NCI-H526 treated with DMSO at 0.1 percent for 48 hours (cell line): ENCODE measurements around the gene BACE2.
A peak's percentile ranks its signal among the peaks of the same experiment; 100 is the strongest.
"Not testable (repeated sequence)": the region's sequence is repeated elsewhere in the genome, so short reads cannot be mapped to it uniquely, and the experiment has no call there.

Source experiments
- DNase-seq: peaks from one replicate; lab custom pipeline; 2025; lab: John Stamatoyannopoulos, UW

The BACE2 gene

GRCh38 chr21:41215856-41216408 lies 48.0 kb downstream of the BACE2 start:
- DNase-seq, result no peak

- DNase-seq, result no peak
Observed at GRCh38 chr21:41216486-41216885, 48.5 kb downstream of the BACE2 start.

GRCh38 chr21:41217671-41218385 lies 49.9 kb downstream of the BACE2 start:
- DNase-seq, result no peak

DNA sequence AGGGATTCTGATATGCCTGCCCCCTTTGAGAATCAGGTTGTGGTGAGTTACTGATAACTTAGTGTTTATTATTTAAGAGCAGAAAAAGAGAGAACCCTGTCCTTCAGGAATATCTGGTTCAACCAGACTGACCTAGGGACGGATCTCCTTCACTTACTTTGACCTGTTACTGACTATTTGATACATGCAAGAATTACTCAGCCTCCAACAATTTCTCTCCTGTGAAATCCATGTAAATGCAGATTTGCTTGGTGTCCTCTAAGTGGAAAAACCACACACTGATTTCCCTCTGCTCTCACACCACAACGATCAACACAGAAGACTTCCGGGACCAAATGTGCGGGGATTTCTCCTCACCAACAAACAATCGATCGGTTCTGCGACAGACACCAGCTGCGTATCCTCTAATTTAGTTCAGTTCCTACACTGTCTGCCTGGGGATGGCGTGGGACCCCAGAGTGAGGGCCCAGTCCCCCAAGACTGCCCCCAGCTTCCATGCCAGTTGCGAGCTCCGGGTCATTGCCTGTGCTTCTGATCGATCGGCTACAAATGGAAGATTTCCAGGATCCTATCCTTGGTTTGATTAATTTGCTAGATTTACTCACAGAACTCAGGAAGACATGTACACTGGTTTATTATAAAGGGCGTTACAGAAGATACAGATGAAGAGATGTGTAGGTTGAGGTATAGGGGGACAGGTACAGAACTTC lies 51.7 kb downstream of the BACE2 start:
- DNase-seq, result peak; percentile 12

DNA sequence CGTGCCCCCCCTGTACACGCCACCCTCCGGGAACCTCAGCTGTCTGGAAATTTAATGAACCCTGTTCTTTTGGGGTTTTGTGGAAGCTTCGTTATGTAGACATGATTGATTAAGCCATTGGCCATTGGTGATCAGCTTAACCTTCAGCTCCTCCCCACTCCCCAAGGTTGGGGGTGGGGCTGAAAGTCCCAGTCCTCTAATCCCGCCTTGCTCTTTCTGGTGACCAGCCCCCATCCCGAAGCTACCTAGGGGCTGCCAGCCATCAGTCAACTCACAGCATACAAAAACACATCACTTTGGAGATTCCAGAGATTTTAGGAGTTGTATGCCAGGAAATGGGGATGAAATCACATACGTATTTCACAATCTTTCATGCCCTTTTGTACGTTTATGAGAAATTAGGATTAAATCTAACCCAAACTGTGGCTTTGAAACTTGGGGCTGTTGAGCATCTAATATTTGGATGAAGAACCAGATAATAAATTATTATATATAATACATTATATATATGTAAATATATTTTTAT lies 52.3 kb downstream of the BACE2 start:
- no peak for DNase-seq

GRCh38 chr21:41222247-41223068 lies 54.5 kb downstream of the BACE2 start:
- DNase-seq, result no peak

- peak; percentile 87 for DNase-seq
Observed at GRCh38 chr21:41226853-41227252, 58.9 kb downstream of the BACE2 start.

- no peak for DNase-seq
Observed at GRCh38 chr21:41227357-41228005, 59.5 kb downstream of the BACE2 start.

- no peak for DNase-seq
Observed at GRCh38 chr21:41228006-41228370, 60.0 kb downstream of the BACE2 start.

DNA sequence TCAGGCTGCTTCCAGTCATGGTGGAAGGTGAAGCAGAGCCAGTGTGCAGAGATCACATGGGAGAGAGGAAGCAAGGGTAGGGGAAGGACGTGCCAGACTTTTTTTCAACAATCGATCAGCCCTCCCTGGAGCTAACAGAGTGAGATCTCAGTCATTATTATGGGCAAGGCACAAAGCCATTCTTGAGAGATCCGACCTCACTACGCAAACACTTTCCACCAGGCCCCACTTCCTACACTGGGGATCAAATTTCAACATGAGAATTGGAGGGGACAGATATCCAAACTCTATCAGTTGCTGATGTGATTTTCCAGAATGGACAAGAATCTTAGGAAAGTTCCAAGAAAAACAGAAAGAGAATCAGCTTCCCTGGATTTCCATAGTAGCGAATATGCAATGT lies 60.5 kb downstream of the BACE2 start:
- no peak for DNase-seq

- no peak for DNase-seq
Observed at GRCh38 chr21:41228958-41229357, 61.0 kb downstream of the BACE2 start.

DNA sequence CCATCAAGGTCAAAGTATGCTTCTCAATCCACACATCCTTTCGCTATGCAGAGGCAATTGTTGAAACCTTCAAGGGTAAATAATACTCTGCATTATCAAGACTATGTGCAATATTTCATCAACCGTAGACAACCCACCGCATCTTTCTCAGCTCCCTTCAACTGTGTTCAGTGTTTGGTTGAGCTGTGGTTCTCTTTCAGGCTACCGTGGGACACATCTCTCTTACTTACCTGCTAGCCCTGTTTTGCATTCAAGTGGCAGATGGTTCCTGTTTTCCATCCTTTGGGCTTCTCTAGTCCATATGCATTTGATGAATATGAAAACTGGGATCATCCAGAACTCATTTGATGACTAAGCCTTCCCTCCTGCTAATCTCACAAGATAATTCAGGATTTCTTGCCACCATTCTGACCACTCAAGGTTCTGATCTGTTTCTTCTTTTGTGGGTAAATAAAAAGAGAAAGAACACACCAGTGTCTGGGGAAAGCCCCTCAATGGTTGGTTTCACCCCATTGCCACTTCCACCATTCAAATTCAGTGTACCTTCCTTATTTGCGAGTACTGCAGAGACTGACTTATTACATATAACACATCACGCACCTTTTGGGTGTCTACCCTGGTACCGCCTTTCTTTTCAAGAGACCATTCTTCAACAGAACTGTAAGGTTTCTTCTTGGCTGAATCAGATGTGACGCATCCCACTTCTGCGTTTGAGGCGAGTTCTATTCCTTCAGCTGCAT lies 61.7 kb downstream of the BACE2 start:
- DNase-seq, result peak; percentile 4

- no peak for DNase-seq
Observed at GRCh38 chr21:41230497-41230896, 62.5 kb downstream of the BACE2 start.

GRCh38 chr21:41231060-41231459 lies 63.1 kb downstream of the BACE2 start:
- DNase-seq, result no peak

GRCh38 chr21:41232013-41232412 lies 64.1 kb downstream of the BACE2 start:
- no peak for DNase-seq

DNA sequence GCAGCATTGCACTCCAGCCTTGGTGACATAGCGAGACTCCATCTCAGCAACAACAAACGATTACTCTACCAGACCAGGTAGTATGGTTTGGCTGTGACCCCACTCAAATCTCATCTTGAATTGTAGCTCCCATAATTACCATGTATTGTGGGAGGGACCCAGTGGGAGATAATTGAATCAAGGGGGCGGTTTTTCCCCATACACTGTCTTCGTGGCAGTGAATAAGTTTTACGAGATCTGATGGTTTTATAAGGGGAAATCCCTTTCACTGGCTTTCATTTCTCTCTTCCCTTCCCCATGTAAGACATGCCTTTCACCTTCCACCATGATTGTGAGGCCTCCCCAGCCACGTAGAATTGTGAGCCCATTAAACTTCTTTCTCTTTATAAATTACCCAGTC lies 66.0 kb downstream of the BACE2 start:
- DNase-seq, result no peak

DNA sequence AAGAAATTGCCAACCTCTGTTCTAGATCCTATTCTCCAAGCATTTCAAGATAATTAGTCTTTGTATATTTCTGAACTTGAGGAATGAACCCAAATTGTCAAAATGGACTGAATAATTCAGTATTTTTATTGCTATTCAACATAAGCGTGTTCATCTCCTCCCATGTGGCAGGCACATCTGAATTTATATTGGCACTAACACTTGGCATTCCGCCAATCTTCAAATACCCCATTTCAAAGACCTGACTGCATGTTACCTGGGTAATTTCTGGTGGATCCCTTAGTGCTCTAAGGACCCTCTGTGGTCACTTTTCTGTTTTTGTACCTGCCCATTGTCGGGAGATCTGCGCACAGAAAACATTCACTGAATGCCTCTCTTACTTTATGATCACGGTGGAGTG lies 66.6 kb downstream of the BACE2 start:
- no peak for DNase-seq

DNA sequence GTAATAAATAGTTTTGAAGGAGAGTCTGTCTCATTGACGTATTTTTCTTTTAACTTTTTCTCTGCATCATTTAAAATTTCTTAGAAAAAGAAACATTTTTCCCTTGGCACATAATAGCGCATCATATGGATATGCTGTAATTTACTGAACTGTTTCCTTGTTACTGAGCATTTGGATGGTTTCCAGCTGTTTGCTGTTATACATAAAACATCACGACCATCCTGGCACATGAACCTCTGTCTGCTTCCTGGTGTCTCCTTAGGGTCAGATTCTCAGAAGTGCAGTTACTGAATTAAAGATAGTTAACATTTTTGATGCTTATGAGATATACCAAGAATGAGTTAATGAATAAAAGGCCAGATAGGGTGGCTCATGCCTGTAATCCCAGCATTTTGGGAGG lies 67.2 kb downstream of the BACE2 start:
- DNase-seq, result no peak

- DNase-seq, result no peak
Observed at GRCh38 chr21:41236352-41236973, 68.5 kb downstream of the BACE2 start.

DNA sequence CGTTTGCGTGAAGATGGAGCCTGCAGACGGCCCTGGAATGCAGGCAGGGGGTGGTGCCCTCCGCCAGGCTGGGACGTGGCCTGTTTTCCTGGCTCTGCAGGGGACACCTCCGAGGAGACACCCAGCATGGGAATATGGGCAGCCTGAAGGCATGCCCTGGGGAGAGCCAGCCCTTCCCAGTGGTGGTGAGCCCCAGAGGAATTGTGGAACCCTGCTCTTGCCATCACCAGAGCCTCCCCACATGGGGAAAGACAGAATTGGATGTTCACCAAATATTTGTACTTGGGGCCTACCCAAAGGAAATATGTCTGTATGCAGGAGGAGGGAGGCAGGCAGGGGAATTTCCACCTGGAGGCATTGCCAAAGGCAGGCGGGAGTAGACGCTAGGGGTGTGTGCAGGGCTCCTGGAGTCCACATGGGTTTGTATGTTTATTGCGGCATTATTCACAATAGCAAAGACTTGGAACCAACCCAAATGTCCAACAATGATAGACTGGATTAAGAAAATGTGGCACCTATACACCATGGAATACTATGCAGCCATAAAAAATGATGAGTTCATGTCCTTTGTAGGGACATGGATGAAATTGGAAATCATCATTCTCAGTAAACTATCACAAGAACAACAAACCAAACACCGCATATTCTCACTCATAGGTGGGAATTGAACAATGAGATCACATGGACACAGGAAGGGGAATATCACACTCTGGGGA lies 70.3 kb downstream of the BACE2 start:
- not testable (repeated sequence) for DNase-seq
